DND-41 (cell line): ENCODE measurements around the gene KRTAP1-5.

Experiments used
- ATAC-seq: fragments of 200-7000 bp; cut with Tn5 transposase; 3 replicates; pipeline ENCODE4 v1.9.1; 2021; ENCODE audit warnings: low read depth; ENCODE audit not compliant: insufficient read depth
- DNase-seq: peaks from one replicate; pipeline ENCODE4 v3.0.0-alpha.2; 2020
- H2AFZ ChIP-seq: 2 replicates; pipeline ENCODE4 v1.6.0; 2012; ENCODE audit warnings: low read depth, low read length
- H3K27ac ChIP-seq: 2 replicates; pipeline ENCODE4 v1.5.1; 2012; ENCODE audit warnings: low read length, inconsistent platforms
- H3K27me3 ChIP-seq: fragments of 200-600 bp; sonication (generic); 2 replicates; pipeline ENCODE4 v1.6.0; 2012; ENCODE audit warnings: low read length, mild to moderate bottlenecking, inconsistent platforms; ENCODE audit not compliant: insufficient read depth, poor library complexity
- H3K36me3 ChIP-seq: 2 replicates; pipeline ENCODE4 v1.5.1; 2012; ENCODE audit warnings: low read length, inconsistent platforms; ENCODE audit not compliant: insufficient read depth
- H3K4me1 ChIP-seq: 2 replicates; pipeline ENCODE4 v1.5.1; 2012; ENCODE audit warnings: mild to moderate bottlenecking, low read length; ENCODE audit not compliant: insufficient read depth
- H3K4me2 ChIP-seq: 2 replicates; pipeline ENCODE4 v1.6.0; 2012; ENCODE audit warnings: mild to moderate bottlenecking, moderate library complexity, low read length, inconsistent platforms; ENCODE audit not compliant: insufficient read depth
- H3K4me3 ChIP-seq, 2 experiments: fragments of 200-600 bp in 1 of 2; shearing (Covaris generic) in 1 of 2; 2 replicates each; pipeline ENCODE4 v1.5.1; 2012 to 2016; ENCODE audit warnings: inconsistent platforms in 2 of 2, low read length in 2 of 2, mild to moderate bottlenecking in 2 of 2, low read depth in 1 of 2, moderate library complexity in 1 of 2
- H3K79me2 ChIP-seq: 2 replicates; pipeline ENCODE4 v1.6.0; 2012; ENCODE audit warnings: low read length, inconsistent platforms; ENCODE audit not compliant: insufficient read depth
- H3K9ac ChIP-seq: 2 replicates; pipeline ENCODE4 v1.6.0; 2012; ENCODE audit warnings: low read depth, mild to moderate bottlenecking, inconsistent platforms, low read length, moderate library complexity
- H3K9me3 ChIP-seq: 2 replicates; pipeline ENCODE4 v1.5.1; 2012; ENCODE audit warnings: low read length, moderate library complexity, mild to moderate bottlenecking, inconsistent platforms; ENCODE audit not compliant: insufficient read depth, severe bottlenecking
- H4K20me1 ChIP-seq: 2 replicates; pipeline ENCODE4 v1.6.0; 2012; ENCODE audit warnings: low read length; ENCODE audit not compliant: insufficient read depth
- CTCF ChIP-seq: IDR thresholded peaks from 2 replicates; pipeline ENCODE4 v1.5.1; 2012; ENCODE audit warnings: borderline replicate concordance, low read length, moderate library complexity, mild to moderate bottlenecking; ENCODE audit not compliant: poor library complexity, severe bottlenecking; ENCODE audit errors: extremely low read depth
- EZH2 ChIP-seq: IDR thresholded peaks from 3 replicates; pipeline ENCODE4 v1.6.1; 2012; ENCODE audit warnings: borderline replicate concordance, low read depth, mild to moderate bottlenecking, moderate library complexity, low read length, inconsistent platforms; ENCODE audit not compliant: severe bottlenecking

The KRTAP1-5 gene

DNA sequence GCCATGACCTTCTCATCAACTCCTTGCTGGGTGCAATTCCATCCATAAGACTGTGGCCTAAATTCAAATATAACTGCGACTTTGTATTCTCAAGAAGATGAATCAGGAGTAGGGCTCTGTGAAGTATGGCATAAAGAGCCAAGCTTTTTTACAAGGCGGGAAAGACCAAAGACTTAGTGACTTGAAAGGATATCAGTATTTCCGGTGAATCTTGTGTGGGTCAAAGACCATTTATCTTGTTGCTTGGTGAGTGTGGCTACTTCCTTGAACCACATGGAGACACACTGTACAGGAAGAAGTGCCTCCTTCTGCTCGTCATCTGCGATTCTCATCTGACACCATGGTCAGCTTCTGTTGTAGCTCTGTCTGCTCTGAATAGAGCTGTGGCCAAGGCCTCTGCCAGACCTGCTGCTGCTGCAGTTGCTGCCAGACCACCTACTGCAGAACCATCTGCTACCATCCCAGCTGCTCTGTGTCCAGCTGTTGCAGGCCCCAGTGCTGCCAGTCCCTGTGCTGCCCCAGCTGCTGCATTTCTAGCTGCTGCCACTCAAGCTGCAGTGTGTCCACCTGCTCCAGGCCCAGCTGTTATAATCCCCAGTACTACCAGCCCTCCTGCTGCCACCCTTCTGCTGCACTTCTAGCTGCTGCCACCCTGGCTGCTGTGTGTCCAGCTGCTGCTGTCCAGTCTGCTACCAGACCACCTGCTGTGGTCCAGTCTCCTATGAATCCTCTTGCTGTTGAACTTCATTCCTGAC is 44.8 kb upstream of the KRTAP1-5 start:
- Histone ChIP-seq H2AFZ (no peak overlapping the region), H3K4me2 (no peak overlapping the region), H3K4me3 (no peak overlapping the region), H4K20me1 (no peaks in the 10 kb centered on the region), H3K9ac (no peak overlapping the region), H3K36me3 (no peaks in the 10 kb centered on the region), H3K9me3 (no peaks in the 10 kb centered on the region), H3K4me1 (no peaks in the 10 kb centered on the region), H3K27ac (no peak overlapping the region), H3K79me2 (no peaks in the 10 kb centered on the region), H3K27me3 (peaks cover 9% of the 10 kb centered on the region)
- ATAC-seq (no peak), DNase-seq (no peak)
- TF ChIP-seq CTCF (no peak), EZH2 (no peak)

DNA sequence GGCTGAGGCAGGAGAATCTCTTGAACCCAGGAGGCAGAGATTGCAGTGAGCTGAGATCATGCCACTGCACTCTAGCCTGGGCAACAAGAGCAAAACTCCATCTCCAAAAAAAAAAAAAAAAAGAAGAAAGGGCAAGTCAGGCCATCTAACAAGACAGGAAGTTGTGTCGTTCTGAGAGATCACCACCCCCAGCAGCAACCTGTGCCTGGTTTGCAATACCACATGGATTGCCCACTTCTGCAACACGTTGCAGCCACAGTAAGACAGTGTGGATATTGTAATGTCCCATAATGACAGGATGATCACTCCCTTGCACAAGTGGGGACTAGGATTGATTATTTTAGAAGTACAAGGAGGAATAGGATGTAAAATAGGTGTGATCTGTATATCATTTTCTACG is 42.0 kb upstream of the KRTAP1-5 start:
- Histone ChIP-seq H4K20me1 (no peaks in the 10 kb centered on the region), H3K9ac (no peak overlapping the region), H3K79me2 (no peaks in the 10 kb centered on the region), H3K4me3 (no peak overlapping the region), H3K9me3 (no peaks in the 10 kb centered on the region), H3K27me3 (peaks cover 4% of the 10 kb centered on the region), H3K27ac (no peak overlapping the region), H3K4me2 (no peak overlapping the region), H3K4me1 (no peaks in the 10 kb centered on the region), H2AFZ (no peak overlapping the region), H3K36me3 (no peaks in the 10 kb centered on the region)
- DNase-seq, result no peak
- ATAC-seq, result no peak
- TF ChIP-seq CTCF (no peak), EZH2 (no peak)

GRCh38 chr17:41067281-41067680 is 40.3 kb upstream of the KRTAP1-5 start:
- Histone ChIP-seq H3K4me3 (no peak overlapping the region), H3K27ac (no peak overlapping the region), H3K9ac (no peak overlapping the region), H3K9me3 (no peaks in the 10 kb centered on the region), H3K79me2 (no peaks in the 10 kb centered on the region), H3K36me3 (no peaks in the 10 kb centered on the region), H2AFZ (no peak overlapping the region), H4K20me1 (no peaks in the 10 kb centered on the region), H3K4me2 (no peak overlapping the region), H3K4me1 (no peaks in the 10 kb centered on the region), H3K27me3 (peaks cover 4% of the 10 kb centered on the region)
- TF ChIP-seq CTCF, result no peak
- TF ChIP-seq EZH2, result no peak
- DNase-seq, result no peak
- no peak for ATAC-seq
